ENCODE results near the gene KCNC3. TPM values are rescaled to one million over a fixed set of nuclear protein-coding genes. Genes with fewer than 3 reads are reported as not detected.

KCNC3 gene
- total RNA-seq, 2 donors from 2014 or later, result 8.6 to 10.7 TPM

- Histone ChIP-seq H3K9me3 (ENCODE audit: control insufficient read depth, low read length) (peaks cover 15% of the 10 kb centered on the region), H3K36me3 (ENCODE audit: control insufficient read depth, insufficient read depth, low read length) (no peaks in the 10 kb centered on the region), H3K27ac (ENCODE audit: low read depth, low read length) (no peak overlapping the region), H3K27me3 (ENCODE audit: control insufficient read depth, insufficient read depth, low read length, poor library complexity, severe bottlenecking) (no peaks in the 10 kb centered on the region), H3K4me3 (ENCODE audit: low read length) (no peak overlapping the region), H3K9ac (ENCODE audit: extremely low read depth, low read length, poor library complexity, severe bottlenecking) (no peak overlapping the region), H3K4me1 (ENCODE audit: control insufficient read depth, insufficient read depth, low read length) (no peaks in the 10 kb centered on the region)
- 80% methylated on average over 1 to 3 of the region's 3 CpGs for WGBS, 2 experiments (ENCODE audit: insufficient coverage in 1 of 2, insufficient read length in 1 of 2)
- no peaks in the 10 kb centered on the region for H3K27me3 Mint-ChIP-seq (ENCODE audit: insufficient read depth)
- H3K4me1 Mint-ChIP-seq, result no peaks in the 10 kb centered on the region
- no peak for DNase-seq
- H3K9me3 Mint-ChIP-seq, result peaks cover 18% of the 10 kb centered on the region
- no peak overlapping the region for H3K4me3 Mint-ChIP-seq
- TF ChIP-seq CTCF (conservative IDR thresholded peaks at IDR 0.05), result no peak
- H3K27ac Mint-ChIP-seq, result no peak overlapping the region
- H3K36me3 Mint-ChIP-seq (ENCODE audit: low read depth), result peaks cover 44% of the 10 kb centered on the region
Observed at GRCh38 chr19:50280983-50281382, 48.2 kb downstream of the KCNC3 start.

GRCh38 chr19:50280074-50280473, 49.1 kb downstream of the KCNC3 start:
- 85 to 89% methylated on average over 5 to 14 of the region's 14 CpGs for WGBS, 2 experiments (ENCODE audit: insufficient coverage in 1 of 2, insufficient read length in 1 of 2)
- no peaks in the 10 kb centered on the region for H3K4me1 Mint-ChIP-seq
- H3K36me3 ChIP-seq (ENCODE audit: control insufficient read depth, insufficient read depth, low read length), result no peaks in the 10 kb centered on the region
- H3K27ac Mint-ChIP-seq, result no peak overlapping the region
- TF ChIP-seq CTCF (conservative IDR thresholded peaks at IDR 0.05), result no peak
- H3K27ac ChIP-seq (ENCODE audit: low read depth, low read length), result no peak overlapping the region
- H3K4me3 ChIP-seq (ENCODE audit: low read length), result no peak overlapping the region
- peaks cover 36% of the 10 kb centered on the region for H3K36me3 Mint-ChIP-seq (ENCODE audit: low read depth)
- DNase-seq, result no peak
- H3K9me3 Mint-ChIP-seq, result peaks cover 10% of the 10 kb centered on the region
- no peaks in the 10 kb centered on the region for H3K4me1 ChIP-seq (ENCODE audit: control insufficient read depth, insufficient read depth, low read length)
- H3K9ac ChIP-seq (ENCODE audit: extremely low read depth, low read length, poor library complexity, severe bottlenecking), result no peak overlapping the region
- H3K27me3 Mint-ChIP-seq (ENCODE audit: insufficient read depth), result no peaks in the 10 kb centered on the region
- peaks cover 6% of the 10 kb centered on the region for H3K9me3 ChIP-seq (ENCODE audit: control insufficient read depth, low read length)
- no peak overlapping the region for H3K4me3 Mint-ChIP-seq
- no peaks in the 10 kb centered on the region for H3K27me3 ChIP-seq (ENCODE audit: control insufficient read depth, insufficient read depth, low read length, poor library complexity, severe bottlenecking)

- no peaks in the 10 kb centered on the region for H3K9me3 Mint-ChIP-seq
Observed at GRCh38 chr19:50277966-50278580, 51.1 kb downstream of the KCNC3 start.

More at GRCh38 chr19:50277966-50278580, 51.1 kb downstream of the KCNC3 start:
- Histone ChIP-seq H3K9ac (ENCODE audit: extremely low read depth, low read length, poor library complexity, severe bottlenecking) (no peak overlapping the region), H3K4me3 (ENCODE audit: low read length) (no peak overlapping the region), H3K27me3 (ENCODE audit: control insufficient read depth, insufficient read depth, low read length, poor library complexity, severe bottlenecking) (no peaks in the 10 kb centered on the region), H3K36me3 (ENCODE audit: control insufficient read depth, insufficient read depth, low read length) (no peaks in the 10 kb centered on the region), H3K9me3 (ENCODE audit: control insufficient read depth, low read length) (no peaks in the 10 kb centered on the region), H3K27ac (ENCODE audit: low read depth, low read length) (no peak overlapping the region), H3K4me1 (ENCODE audit: control insufficient read depth, insufficient read depth, low read length) (no peaks in the 10 kb centered on the region)
- WGBS, 2 experiments (ENCODE audit: insufficient coverage in 1 of 2, insufficient read length in 1 of 2), result 66 to 87% methylated on average over 3 to 14 of the region's 14 CpGs
- Mint-ChIP-seq H3K27ac (no peak overlapping the region), H3K27me3 (ENCODE audit: insufficient read depth) (no peaks in the 10 kb centered on the region), H3K36me3 (ENCODE audit: low read depth) (peaks cover 27% of the 10 kb centered on the region), H3K4me1 (no peaks in the 10 kb centered on the region), H3K4me3 (no peak overlapping the region)
- no peak for TF ChIP-seq CTCF (conservative IDR thresholded peaks at IDR 0.05)
- no peak for DNase-seq

Data from endodermal cell (in vitro differentiated cells).